Measurements from ENCODE around the gene DESI2. TPM values are rescaled to one million over a fixed set of nuclear protein-coding genes. Genes with fewer than 3 reads are reported as not detected.

The DESI2 gene
- total RNA-seq, 1 experiment from 2014 or later: 44.6 TPM

- no peak for DNase-seq (ENCODE audit: low read depth, low spot score)
- Histone ChIP-seq H3K9me2 (ENCODE audit: insufficient read depth) (no peaks in the 10 kb centered on the region), H3K9ac (ENCODE audit: low read length) (no peak overlapping the region), H3K27me3 (ENCODE audit: insufficient read depth, low read length) (no peaks in the 10 kb centered on the region), H3K4me3 (replicated peaks in 1 of 2; ENCODE audit: low read depth in 1 of 2, low read length in 2 of 2) (no peak overlapping the region), H4K20me1 (ENCODE audit: insufficient read depth) (no peaks in the 10 kb centered on the region), H3K36me3 (ENCODE audit: control insufficient read depth in 1 of 2, insufficient read depth in 2 of 2, low read length in 2 of 2) (no peaks in the 10 kb centered on the region), H3K9me3 (ENCODE audit: control insufficient read depth in 1 of 2, insufficient read depth in 1 of 2, low read depth in 1 of 2, low read length in 2 of 2) (peaks cover 0 to 8% of the 10 kb centered on the region in 2 experiments; a peak in 1 of 4 replicates), H3K4me2 (ENCODE audit: low read length) (no peak overlapping the region), H3K79me2 (ENCODE audit: insufficient read depth, low read length) (no peaks in the 10 kb centered on the region), H2AFZ (ENCODE audit: low read depth, low read length, poor library complexity, severe bottlenecking) (no peak overlapping the region), H3K4me1 (ENCODE audit: control insufficient read depth in 1 of 2, insufficient read depth in 2 of 2, low read length in 2 of 2) (peaks cover 0 to 7% of the 10 kb centered on the region in 2 experiments; a peak in 2 of 4 replicates), H3K27ac (ENCODE audit: low read depth, low read length) (no peak overlapping the region)
- no peak for ATAC-seq
- TF ChIP-seq, protein P1, sequence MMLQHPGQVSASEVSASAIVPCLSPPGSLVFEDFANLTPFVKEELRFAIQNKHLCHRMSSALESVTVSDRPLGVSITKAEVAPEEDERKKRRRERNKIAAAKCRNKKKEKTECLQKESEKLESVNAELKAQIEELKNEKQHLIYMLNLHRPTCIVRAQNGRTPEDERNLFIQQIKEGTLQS (IDR thresholded peaks at IDR 0.05): no peak
- TF ChIP-seq SP1 (IDR thresholded peaks at IDR 0.05; ENCODE audit: low read depth): no peak
- TF ChIP-seq SRF (IDR thresholded peaks at IDR 0.05; ENCODE audit: low read depth): no peak
- TF ChIP-seq RAD21 (IDR thresholded peaks at IDR 0.05; ENCODE audit: low read depth): no peak
- TF ChIP-seq ZNF274 (IDR thresholded peaks at IDR 0.05; ENCODE audit: low read depth, low read length): no peak
- TF ChIP-seq YY1 (IDR thresholded peaks at IDR 0.05; ENCODE audit: extremely low read depth, insufficient replicate concordance, low read depth, low read length): no peak
- TF ChIP-seq EZH2 (IDR thresholded peaks at IDR 0.05): no peak
- TF ChIP-seq EZH2phosphoT487 (IDR thresholded peaks at IDR 0.05; ENCODE audit: borderline replicate concordance): no peak
- TF ChIP-seq TCF7L2 (IDR thresholded peaks at IDR 0.05; ENCODE audit: borderline replicate concordance, extremely low read depth, insufficient read depth, insufficient read length): no peak
- TF ChIP-seq, protein P2, sequence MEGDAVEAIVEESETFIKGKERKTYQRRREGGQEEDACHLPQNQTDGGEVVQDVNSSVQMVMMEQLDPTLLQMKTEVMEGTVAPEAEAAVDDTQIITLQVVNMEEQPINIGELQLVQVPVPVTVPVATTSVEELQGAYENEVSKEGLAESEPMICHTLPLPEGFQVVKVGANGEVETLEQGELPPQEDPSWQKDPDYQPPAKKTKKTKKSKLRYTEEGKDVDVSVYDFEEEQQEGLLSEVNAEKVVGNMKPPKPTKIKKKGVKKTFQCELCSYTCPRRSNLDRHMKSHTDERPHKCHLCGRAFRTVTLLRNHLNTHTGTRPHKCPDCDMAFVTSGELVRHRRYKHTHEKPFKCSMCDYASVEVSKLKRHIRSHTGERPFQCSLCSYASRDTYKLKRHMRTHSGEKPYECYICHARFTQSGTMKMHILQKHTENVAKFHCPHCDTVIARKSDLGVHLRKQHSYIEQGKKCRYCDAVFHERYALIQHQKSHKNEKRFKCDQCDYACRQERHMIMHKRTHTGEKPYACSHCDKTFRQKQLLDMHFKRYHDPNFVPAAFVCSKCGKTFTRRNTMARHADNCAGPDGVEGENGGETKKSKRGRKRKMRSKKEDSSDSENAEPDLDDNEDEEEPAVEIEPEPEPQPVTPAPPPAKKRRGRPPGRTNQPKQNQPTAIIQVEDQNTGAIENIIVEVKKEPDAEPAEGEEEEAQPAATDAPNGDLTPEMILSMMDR (IDR thresholded peaks at IDR 0.05 in 2 of 3, conservative IDR thresholded peaks at IDR 0.05 in 1 of 3; ENCODE audit: borderline replicate concordance in 1 of 3, insufficient read depth in 1 of 3, low read depth in 2 of 3, low read length in 2 of 3): no peak
- no peak for TF ChIP-seq ZFX (IDR thresholded peaks at IDR 0.05)
- RAD21 ChIA-PET (ENCODE audit: low non-redundant PET in 1 of 2, low total read pairs in 2 of 2, uncharacterized antibody in 2 of 2, unreplicated experiment in 2 of 2): no interaction called here
- CTCF ChIA-PET: no interaction called here
- no TSS peak for BruUV-seq (replicated peaks)
- intact Hi-C loops (cut with micrococcal nuclease): no loop called here
- POLR2A ChIA-PET: no interaction called here
Observed at GRCh38 chr1:244731651-244732050, 78.7 kb downstream of the DESI2 start.

Measured in HCT116 (cell line).